Mucosa of descending colon (tissue), 3 donors: ENCODE data around the gene CFAP61. TPM values are rescaled to one million over a fixed set of nuclear protein-coding genes. Genes with fewer than 3 reads are reported as not detected.

ENCODE experiments used
- ATAC-seq: fragments of 200-7000 bp; cut with Tn5 transposase; one replicate; pipeline ENCODE4 v1.9.1; 2020; ENCODE audit warnings: mild to moderate bottlenecking, moderate library complexity
- DNase-seq, 3 donors: peaks; one replicate each; pipeline ENCODE4 v3.0.0-alpha.2; 2020
- H3K36me3 ChIP-seq: fragments of 200-600 bp; one replicate; pipeline ENCODE4 v1.8.0; 2021; ENCODE audit warnings: low read depth, mild to moderate bottlenecking
- H3K4me1 ChIP-seq: fragments of 200-600 bp; one replicate; pipeline ENCODE4 v1.8.0; 2021; ENCODE audit warnings: low read depth, mild to moderate bottlenecking
- H3K4me3 ChIP-seq: fragments of 200-600 bp; one replicate; pipeline ENCODE4 v1.8.0; 2021; ENCODE audit warnings: mild to moderate bottlenecking
- H3K9me3 ChIP-seq: fragments of 200-600 bp; one replicate; pipeline ENCODE4 v1.8.0; 2021; ENCODE audit warnings: mild to moderate bottlenecking
- intact Hi-C, 2 donors: fragments of 100-400 bp; cut with DNase I in 1 of 2; cut with micrococcal nuclease in 1 of 2; formaldehyde crosslinking; loops; one replicate each; pipeline versions ENCODE4 v1.11.0 to v1.11.1; 2022; cut with DNase I, micrococcal nuclease
- total RNA-seq, 3 donors: library from RNA; stranded (reverse); fragmentation: NEBNext Ultra II Directional in 2 of 3; extraction: Animal tissue kit (Norgen Biotek cat#: 25700) in 2 of 3; gene quantifications; one replicate each; pipeline versions ENCODE4 v1.2.1 to v1.2.4, GENCODE V29; 2021 to 2023
- TF ChIP-seq, protein P1 (sequence below): fragments of 200-600 bp; IDR thresholded peaks from one replicate; pipeline ENCODE4 v1.8.0; 2022; ENCODE audit warnings: antibody characterized with exemption, mild to moderate bottlenecking
- donor health status: DM: no; HTN: no; CAD: no; lungs with moderate emphysema.
- donor health status: DM: no; HTN: no; CAD: no.
- donor health status: DM: no; HTN: yes; CAD: no.

CFAP61 gene
- total RNA-seq, 3 donors from 2014 or later, result 0.35 to 0.79 TPM; not detected in 1

DNA sequence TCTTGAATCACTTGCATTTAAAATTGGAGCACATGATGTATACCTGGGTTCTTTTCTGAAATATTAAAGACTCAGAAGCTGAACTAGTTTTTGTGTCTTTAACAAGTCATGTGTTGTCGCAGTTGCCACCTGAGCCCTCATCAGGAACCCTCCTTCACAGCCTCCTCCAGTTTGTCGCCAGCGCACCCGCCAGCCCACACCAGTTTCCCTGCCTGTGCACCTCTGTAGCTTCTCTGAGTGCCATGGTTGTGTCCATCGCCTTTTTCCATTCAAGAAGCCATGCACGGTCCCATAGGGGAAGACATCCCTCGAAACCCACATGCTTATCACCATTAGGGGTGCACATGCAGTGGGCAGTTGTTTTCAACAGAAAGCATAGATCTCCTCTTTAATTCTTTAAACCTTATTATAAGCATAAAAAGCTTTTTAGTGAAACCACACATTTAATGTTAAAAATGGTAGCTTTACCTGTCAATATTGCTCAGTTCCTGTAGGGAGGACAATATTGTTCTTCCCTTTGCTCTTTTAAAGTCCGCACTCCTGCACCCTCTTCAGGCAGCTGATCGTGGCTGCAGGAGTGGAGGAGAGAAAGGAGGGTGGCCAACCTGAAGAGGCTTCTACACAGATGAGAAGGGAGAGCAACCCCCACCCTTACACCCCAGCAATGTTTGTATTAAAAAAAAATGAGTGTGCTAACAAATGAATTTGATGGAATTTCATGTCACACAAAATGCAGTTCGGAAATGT is 121.9 kb downstream of the CFAP61 start:
- intact Hi-C loops, result no loop called here
- no peak for ATAC-seq
- H3K36me3 ChIP-seq, result no peaks in the 10 kb centered on the region
- no peaks in the 10 kb centered on the region for H3K4me1 ChIP-seq
- no peaks in the 10 kb centered on the region for H3K9me3 ChIP-seq
- H3K4me3 ChIP-seq, result no peak overlapping the region
- DNase-seq, result no peak
- TF ChIP-seq, protein P1, sequence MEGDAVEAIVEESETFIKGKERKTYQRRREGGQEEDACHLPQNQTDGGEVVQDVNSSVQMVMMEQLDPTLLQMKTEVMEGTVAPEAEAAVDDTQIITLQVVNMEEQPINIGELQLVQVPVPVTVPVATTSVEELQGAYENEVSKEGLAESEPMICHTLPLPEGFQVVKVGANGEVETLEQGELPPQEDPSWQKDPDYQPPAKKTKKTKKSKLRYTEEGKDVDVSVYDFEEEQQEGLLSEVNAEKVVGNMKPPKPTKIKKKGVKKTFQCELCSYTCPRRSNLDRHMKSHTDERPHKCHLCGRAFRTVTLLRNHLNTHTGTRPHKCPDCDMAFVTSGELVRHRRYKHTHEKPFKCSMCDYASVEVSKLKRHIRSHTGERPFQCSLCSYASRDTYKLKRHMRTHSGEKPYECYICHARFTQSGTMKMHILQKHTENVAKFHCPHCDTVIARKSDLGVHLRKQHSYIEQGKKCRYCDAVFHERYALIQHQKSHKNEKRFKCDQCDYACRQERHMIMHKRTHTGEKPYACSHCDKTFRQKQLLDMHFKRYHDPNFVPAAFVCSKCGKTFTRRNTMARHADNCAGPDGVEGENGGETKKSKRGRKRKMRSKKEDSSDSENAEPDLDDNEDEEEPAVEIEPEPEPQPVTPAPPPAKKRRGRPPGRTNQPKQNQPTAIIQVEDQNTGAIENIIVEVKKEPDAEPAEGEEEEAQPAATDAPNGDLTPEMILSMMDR, result no peak

DNA sequence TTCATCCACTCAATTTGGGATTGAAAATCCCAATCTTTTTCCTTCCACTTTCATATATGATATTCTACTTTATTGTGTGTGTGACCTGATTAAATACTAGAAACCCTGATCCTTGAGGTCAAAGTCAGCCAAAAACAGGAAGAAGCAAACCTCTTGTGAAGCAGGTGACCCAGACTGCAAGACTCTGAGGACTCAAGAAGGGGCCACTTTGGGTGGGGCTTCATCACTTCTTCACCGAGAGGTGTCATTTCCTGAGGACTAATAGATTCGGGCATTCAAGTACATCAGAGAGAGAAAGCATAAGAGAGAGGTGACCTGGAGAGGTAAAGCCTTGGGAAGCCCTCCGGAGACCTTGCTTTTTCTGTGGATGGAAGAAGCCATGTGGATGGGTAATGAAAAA is 129.0 kb downstream of the CFAP61 start:
- TF ChIP-seq, protein P1, result no peak

DNA sequence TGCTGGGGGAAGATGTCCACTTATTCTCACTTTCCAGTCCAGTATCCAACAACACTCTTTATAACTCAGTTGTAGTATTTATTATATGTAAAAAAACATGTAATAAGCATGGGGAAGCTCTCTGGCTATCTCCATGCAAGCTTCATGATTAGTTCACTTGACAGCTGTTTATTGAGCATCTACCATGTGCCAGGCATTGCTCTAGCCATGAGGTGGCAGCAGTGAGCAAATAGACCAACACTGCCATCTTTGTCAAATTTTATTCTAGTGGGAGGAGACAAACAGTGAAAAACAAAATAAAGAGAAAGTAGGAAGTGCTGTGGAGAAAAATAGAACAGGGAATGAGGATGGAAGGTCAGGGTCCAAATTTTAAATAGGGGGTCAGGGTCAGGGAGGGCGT is 131.8 kb downstream of the CFAP61 start:
- H3K4me3 ChIP-seq, result no peak overlapping the region
- DNase-seq (peak in 1 of 3 donors; percentile 22), ATAC-seq (no peak)

More for the DNA sequence above, 129.0 kb downstream of the CFAP61 start:
- no peaks in the 10 kb centered on the region for H3K4me1 ChIP-seq
- intact Hi-C loops, result no loop called here
- DNase-seq (no peak), ATAC-seq (no peak)
- H3K9me3 ChIP-seq, result no peaks in the 10 kb centered on the region
- no peak overlapping the region for H3K4me3 ChIP-seq
- H3K36me3 ChIP-seq, result no peaks in the 10 kb centered on the region

DNA sequence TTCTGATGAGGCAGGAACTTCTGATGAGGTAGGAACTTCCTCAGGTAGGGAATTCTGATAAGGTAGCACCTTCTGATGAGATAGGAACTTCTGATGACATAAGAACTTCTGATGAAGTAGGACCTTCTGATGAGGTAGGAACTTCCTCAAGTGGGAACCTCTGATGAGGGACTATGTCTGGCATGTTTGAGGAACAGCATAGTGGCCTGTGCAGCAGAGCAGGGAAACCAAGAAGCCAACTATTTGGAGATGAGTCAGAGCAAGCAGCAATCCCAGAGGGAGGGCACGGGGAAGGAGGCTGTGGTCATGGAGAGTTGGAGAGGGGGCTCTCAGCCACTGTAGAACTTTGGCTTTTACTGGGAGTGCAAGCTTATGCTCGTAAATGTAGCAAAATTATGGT is 132.4 kb downstream of the CFAP61 start:
- no peaks in the 10 kb centered on the region for H3K9me3 ChIP-seq
- intact Hi-C loops, result no loop called here
- no peaks in the 10 kb centered on the region for H3K4me1 ChIP-seq
- no peak overlapping the region for H3K4me3 ChIP-seq
- DNase-seq (no peak), ATAC-seq (no peak)
- H3K36me3 ChIP-seq, result no peaks in the 10 kb centered on the region
- TF ChIP-seq, protein P1, result no peak

More for the DNA sequence above, 131.8 kb downstream of the CFAP61 start:
- Histone ChIP-seq H3K9me3 (no peaks in the 10 kb centered on the region), H3K4me1 (no peaks in the 10 kb centered on the region), H3K36me3 (no peaks in the 10 kb centered on the region)
- intact Hi-C loops, result no loop called here
- TF ChIP-seq, protein P1, result no peak

DNA sequence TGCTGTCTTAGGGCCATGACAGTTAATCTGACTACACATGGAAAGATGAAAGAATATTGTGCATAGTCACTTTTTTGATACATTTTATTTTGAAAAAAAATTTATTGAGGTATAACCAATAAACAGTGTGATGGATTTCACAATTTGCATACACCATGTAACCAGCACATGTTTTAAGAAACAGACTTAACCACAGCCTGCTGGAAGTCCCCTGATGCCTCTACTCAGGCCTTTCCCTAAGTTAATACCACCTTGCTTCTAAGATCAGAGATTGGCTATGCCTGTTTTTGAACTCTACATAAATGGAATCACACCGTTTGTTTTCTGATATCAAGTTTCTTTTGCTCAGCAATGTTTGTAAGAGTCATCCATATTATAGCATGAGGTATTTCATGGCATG is 136.3 kb downstream of the CFAP61 start:
- Histone ChIP-seq H3K4me3 (no peak overlapping the region), H3K36me3 (no peaks in the 10 kb centered on the region), H3K4me1 (no peaks in the 10 kb centered on the region), H3K9me3 (no peaks in the 10 kb centered on the region)
- ATAC-seq (no peak), DNase-seq (no peak)
- TF ChIP-seq, protein P1, result no peak
- intact Hi-C loops, result no loop called here
